Cardiac muscle cell (in vitro differentiated cells and primary cell): ENCODE measurements around the gene WDR41. TPM values are rescaled to one million over a fixed set of nuclear protein-coding genes. Genes with fewer than 3 reads are reported as not detected.

Experiments used
- DNase-seq, 2 donors: peaks; one replicate each; pipeline versions ENCODE4 v3.0.0 to v3.0.0-alpha.2; 2010 to 2017; ENCODE audit warnings: low read depth in 1 of 2, low spot score in 1 of 2
- H3K27ac ChIP-seq: fragments of 200-600 bp; sonication (generic); 2 replicates; pipeline ENCODE4 v1.5.1; 2016
- H3K27me3 ChIP-seq: fragments of 200-600 bp; sonication (generic); 2 replicates; pipeline ENCODE4 v1.6.0; 2016; ENCODE audit warnings: control low read depth
- H3K36me3 ChIP-seq: fragments of 200-600 bp; sonication (generic); 2 replicates; pipeline ENCODE4 v1.5.1; 2016; ENCODE audit warnings: control low read depth
- H3K4me1 ChIP-seq: fragments of 200-600 bp; sonication (generic); 2 replicates; pipeline ENCODE4 v1.8.1; 2017; ENCODE audit warnings: low read depth, mild to moderate bottlenecking, mixed run types
- H3K4me3 ChIP-seq: fragments of 200-600 bp; sonication (generic); 2 replicates; pipeline ENCODE4 v1.5.1; 2016; ENCODE audit warnings: mild to moderate bottlenecking
- H3K9me3 ChIP-seq: fragments of 200-600 bp; sonication (generic); 2 replicates; pipeline ENCODE4 v1.5.1; 2017; ENCODE audit warnings: low read depth, mild to moderate bottlenecking, control low read depth
- polyA plus RNA-seq: library from polyadenylated mRNA; unstranded; fragments of >200 nt; fragmentation: Nextera tagmentation; extraction: Ambion mirVana; gene quantifications from 2 replicates; pipeline ENCODE4 v1.2.1, GENCODE V29; 2016
- total RNA-seq: library from RNA; depleted of rRNA; stranded (reverse); fragments of >200 nt; gene quantifications from 2 replicates; pipeline ENCODE4 v1.2.3, GENCODE V29; 2016
- TF ChIP-seq, protein P1 (sequence below): IDR thresholded peaks from 2 replicates; pipeline ENCODE4 v1.5.1; 2012; ENCODE audit warnings: low read depth, mild to moderate bottlenecking, low read length

The WDR41 gene
- total and polyA plus RNA-seq, 2 experiments from 2014 or later = 30.4 to 49.7 TPM

DNA sequence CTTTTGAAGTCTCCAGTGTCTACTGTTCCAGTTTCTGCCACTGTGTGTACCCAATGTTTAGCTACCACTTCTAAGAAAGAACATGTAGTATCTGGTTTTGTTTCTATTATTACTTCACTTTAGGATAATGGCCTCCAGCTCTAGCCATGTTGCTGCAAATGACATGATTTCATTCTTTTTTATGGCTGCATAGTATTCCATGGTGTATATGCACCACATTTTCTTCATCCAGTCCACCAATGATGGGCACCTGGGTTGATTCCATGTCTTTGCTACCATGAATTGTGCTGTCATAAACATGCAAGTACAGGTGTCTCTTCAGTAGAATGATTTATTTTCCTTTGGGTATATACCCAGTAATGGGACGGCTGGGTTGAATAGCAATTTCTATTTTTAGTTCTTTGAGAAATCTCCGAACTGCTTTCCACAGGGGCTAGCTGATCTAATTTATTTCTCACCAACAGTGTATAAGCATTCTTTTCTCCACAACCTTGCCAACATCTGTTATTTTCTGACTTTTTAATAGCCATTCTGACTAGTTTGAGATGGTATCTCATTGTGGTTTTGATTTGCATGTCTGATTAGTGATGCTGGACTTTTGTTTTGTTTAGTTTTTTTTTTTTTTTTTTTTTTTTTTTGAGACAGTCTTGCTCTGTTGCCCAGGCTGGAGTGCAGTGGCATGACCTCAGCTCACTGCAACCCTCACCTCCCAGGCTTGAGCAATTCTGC lies 68.9 kb downstream of the WDR41 start:
- no peak overlapping the region for H3K27ac ChIP-seq
- H3K4me1 ChIP-seq = no peaks in the 10 kb centered on the region
- H3K4me3 ChIP-seq = no peak overlapping the region
- TF ChIP-seq, protein P1, sequence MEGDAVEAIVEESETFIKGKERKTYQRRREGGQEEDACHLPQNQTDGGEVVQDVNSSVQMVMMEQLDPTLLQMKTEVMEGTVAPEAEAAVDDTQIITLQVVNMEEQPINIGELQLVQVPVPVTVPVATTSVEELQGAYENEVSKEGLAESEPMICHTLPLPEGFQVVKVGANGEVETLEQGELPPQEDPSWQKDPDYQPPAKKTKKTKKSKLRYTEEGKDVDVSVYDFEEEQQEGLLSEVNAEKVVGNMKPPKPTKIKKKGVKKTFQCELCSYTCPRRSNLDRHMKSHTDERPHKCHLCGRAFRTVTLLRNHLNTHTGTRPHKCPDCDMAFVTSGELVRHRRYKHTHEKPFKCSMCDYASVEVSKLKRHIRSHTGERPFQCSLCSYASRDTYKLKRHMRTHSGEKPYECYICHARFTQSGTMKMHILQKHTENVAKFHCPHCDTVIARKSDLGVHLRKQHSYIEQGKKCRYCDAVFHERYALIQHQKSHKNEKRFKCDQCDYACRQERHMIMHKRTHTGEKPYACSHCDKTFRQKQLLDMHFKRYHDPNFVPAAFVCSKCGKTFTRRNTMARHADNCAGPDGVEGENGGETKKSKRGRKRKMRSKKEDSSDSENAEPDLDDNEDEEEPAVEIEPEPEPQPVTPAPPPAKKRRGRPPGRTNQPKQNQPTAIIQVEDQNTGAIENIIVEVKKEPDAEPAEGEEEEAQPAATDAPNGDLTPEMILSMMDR = no peak
- H3K36me3 ChIP-seq = peaks cover 6% of the 10 kb centered on the region
- H3K9me3 ChIP-seq = no peaks in the 10 kb centered on the region
- H3K27me3 ChIP-seq = no peaks in the 10 kb centered on the region
- no peak for DNase-seq

DNA sequence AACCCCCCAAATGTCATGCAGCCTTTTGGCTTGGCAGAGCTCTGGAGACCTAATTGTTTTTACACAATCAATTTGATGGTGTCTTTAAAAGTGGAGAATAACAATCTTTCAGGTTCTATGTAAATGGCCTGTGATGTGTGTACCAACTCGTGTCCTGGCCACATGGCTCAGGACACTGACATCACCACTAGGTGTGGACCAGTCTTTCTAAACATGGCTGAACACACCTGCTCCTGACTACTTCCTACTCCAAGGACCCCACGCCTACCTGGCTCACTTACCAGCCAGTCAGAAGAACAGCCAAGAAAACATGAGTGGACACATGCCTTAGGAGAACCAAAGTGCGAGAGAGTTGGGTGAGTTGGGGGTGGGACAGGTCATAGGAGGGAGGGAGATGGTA lies 71.2 kb downstream of the WDR41 start:
- H3K9me3 ChIP-seq = no peaks in the 10 kb centered on the region
- TF ChIP-seq, protein P1 = no peak
- H3K27ac ChIP-seq = no peak overlapping the region
- H3K27me3 ChIP-seq = no peaks in the 10 kb centered on the region
- H3K36me3 ChIP-seq = no peaks in the 10 kb centered on the region
- no peak overlapping the region for H3K4me3 ChIP-seq
- no peak for DNase-seq
- H3K4me1 ChIP-seq = no peaks in the 10 kb centered on the region

DNA sequence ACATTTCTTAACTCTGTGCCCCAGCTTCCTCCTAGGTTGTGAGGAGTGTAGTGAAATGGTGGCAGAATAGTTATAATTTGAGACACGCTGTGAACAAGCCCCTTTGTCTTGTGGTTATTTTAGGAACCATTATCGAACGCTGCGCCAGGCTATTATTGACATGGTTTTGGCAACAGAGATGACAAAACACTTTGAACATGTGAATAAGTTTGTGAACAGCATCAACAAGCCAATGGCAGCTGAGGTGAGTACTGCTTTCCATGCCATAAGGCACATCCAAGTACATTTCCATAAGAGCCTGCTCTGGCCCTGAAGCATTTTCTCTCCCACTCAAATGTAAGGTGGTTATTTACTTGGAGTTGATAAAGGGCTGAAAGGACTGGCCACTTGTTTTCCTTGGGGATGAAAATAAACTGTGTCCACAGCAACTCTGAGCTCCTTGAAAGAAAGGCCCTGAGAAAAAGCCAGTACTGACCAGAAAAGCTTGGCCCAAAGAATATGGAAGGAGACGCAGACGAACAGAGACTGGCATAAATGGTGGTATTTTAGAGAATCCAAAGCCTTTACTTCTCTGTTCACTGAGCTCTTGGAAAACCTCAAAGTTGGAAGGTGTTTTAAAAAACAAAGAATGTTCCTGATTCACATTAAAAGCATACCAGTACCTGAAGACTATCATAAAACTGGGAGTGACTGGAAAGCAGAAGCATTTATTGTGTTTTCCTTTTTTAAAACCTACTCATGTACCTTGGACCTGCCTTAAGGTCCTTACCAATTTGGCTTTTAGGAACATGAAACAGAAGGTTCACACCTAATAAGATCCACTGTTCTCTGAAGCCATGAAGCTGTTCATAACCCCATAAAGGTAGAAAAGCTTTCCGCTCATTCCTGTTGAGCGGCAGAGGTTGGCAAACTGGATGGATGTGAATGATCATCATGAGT lies 72.2 kb downstream of the WDR41 start:
- H3K27me3 ChIP-seq = no peaks in the 10 kb centered on the region
- DNase-seq = no peak
- no peak overlapping the region for H3K27ac ChIP-seq
- H3K4me3 ChIP-seq = no peak overlapping the region
- no peaks in the 10 kb centered on the region for H3K4me1 ChIP-seq
- no peaks in the 10 kb centered on the region for H3K36me3 ChIP-seq
- H3K9me3 ChIP-seq = no peaks in the 10 kb centered on the region
- TF ChIP-seq, protein P1 = no peak

GRCh38 chr5:77418601-77419581 lies 73.2 kb downstream of the WDR41 start:
- Histone ChIP-seq H3K36me3 (no peaks in the 10 kb centered on the region), H3K4me3 (no peak overlapping the region), H3K9me3 (no peaks in the 10 kb centered on the region), H3K4me1 (no peaks in the 10 kb centered on the region), H3K27ac (no peak overlapping the region), H3K27me3 (no peaks in the 10 kb centered on the region)
- TF ChIP-seq, protein P1 = no peak
- DNase-seq = no peak

GRCh38 chr5:77418162-77418561 lies 74.0 kb downstream of the WDR41 start:
- no peak overlapping the region for H3K4me3 ChIP-seq
- H3K36me3 ChIP-seq = no peaks in the 10 kb centered on the region
- H3K27ac ChIP-seq = no peak overlapping the region
- no peaks in the 10 kb centered on the region for H3K4me1 ChIP-seq
- H3K9me3 ChIP-seq = no peaks in the 10 kb centered on the region
- no peak for DNase-seq
- no peaks in the 10 kb centered on the region for H3K27me3 ChIP-seq
- TF ChIP-seq, protein P1 = no peak
